Parietal lobe (tissue), 1 donor: ENCODE measurements around the gene IGFBPL1. TPM values are rescaled to one million over a fixed set of nuclear protein-coding genes. Genes with fewer than 3 reads are reported as not detected.

Source experiments
- total RNA-seq: library from RNA; depleted of rRNA; stranded (reverse); fragments of >200 nt; gene quantifications from one replicate; pipeline ENCODE4 v1.2.3, GENCODE V29; 2014

IGFBPL1 gene
- 90.5 TPM for total RNA-seq

GRCh38 chr9:38423973-38424843 lies at the start of gene IGFBPL1:
TSS of gene IGFBPL1 (minus strand) at chr9:38424454. CDS start at chr9:38424424, 30 bp downstream.

GRCh38 chr9:38392235-38393127 lies 31.8 kb downstream of the IGFBPL1 start, which contains the start of gene ALDH1B1:
TSS of gene ALDH1B1 (plus strand) at chr9:38392702. CDS start at chr9:38395749, 3,047 bp downstream.

Other genes with a start within 250 kb of the IGFBPL1 start
- gene ALDH1B1, start 31.8 kb downstream of the IGFBPL1 start, total RNA-seq = 10.3 TPM
- 8.1 TPM for gene ANKRD18A, start 196.1 kb upstream of the IGFBPL1 start, total RNA-seq